Pulmonary artery endothelial cell (primary cell): ENCODE results near the gene METTL4. TPM values are rescaled to one million over a fixed set of nuclear protein-coding genes. Genes with fewer than 3 reads are reported as not detected.
A peak's percentile ranks its signal among the peaks of the same experiment; 100 is the strongest.
"Not testable (repeated sequence)": the region's sequence is repeated elsewhere in the genome, so short reads cannot be mapped to it uniquely, and the experiment has no call there.

Source experiments
- DNase-seq: peaks from one replicate; pipeline ENCODE4 v3.0.0-alpha.2; 2011; ENCODE audit warnings: low read depth, low spot score
- total RNA-seq: library from RNA; depleted of rRNA; stranded (reverse); fragments of >200 nt; gene quantifications from 2 replicates; pipeline ENCODE4 v1.2.3, GENCODE V29; 2014

METTL4 gene
- total RNA-seq, 1 donor from 2014 or later = 7.9 TPM

DNA sequence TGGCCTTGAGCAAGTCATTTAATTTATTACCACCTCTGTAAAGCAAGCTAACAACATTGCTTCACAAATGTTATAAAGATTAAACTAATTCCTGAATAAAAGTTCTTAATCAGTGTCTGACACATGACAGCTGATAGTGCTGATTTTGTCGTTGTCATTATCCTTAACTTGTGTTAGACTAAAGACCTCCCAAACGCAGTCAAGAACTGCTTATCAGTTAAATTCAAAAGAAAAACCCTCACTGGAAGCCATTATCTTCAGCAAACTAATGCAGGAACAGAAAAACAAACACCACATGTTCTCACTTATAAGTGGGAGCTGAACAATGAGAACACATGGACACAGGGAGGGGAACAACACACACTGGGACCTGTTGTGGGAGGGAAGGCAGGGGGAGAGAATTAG, 46.5 kb downstream of the METTL4 start:
- not testable (repeated sequence) for DNase-seq

DNA sequence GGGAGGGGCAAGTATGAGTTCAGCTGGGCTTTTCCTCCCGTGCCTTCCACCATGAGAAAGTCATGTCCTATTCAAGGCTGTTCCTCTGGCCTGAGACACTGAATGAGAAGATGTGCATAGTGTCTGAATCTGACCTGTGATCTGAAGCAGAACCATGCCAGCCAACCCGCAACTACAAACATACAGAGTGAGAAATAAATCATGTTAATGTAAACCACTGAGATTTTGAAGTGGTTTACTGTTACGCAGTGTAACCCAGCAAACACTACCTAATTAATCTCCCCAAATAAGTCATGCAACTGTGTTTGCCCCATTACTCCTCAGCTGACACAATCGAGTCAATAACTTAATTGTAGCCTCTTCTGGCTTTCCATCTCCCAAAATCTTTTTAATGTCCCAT, 49.2 kb downstream of the METTL4 start:
- no peak for DNase-seq

DNA sequence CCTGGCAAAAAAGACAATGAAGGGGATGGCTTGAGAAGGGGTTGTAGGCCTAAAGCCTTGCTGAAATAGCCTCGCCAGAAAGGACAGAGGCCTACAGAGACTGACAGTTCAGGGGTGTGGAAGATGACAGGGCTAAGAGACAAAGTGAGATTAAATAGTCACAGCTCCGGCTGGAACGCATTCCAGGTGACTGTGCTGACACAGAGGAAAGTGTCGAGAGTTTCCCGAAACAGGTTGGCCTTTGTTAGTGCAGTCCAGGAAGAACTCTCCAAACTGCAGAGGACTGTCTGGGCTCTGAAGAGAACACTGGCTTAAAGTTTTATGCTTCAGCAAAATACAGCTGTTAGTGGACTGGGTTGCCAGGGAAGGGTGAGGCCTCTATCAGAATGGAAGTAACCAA, 52.8 kb downstream of the METTL4 start:
- no peak for DNase-seq

GRCh38 chr18:2515908-2516625, 55.2 kb downstream of the METTL4 start:
- peak; percentile 95 for DNase-seq

DNA sequence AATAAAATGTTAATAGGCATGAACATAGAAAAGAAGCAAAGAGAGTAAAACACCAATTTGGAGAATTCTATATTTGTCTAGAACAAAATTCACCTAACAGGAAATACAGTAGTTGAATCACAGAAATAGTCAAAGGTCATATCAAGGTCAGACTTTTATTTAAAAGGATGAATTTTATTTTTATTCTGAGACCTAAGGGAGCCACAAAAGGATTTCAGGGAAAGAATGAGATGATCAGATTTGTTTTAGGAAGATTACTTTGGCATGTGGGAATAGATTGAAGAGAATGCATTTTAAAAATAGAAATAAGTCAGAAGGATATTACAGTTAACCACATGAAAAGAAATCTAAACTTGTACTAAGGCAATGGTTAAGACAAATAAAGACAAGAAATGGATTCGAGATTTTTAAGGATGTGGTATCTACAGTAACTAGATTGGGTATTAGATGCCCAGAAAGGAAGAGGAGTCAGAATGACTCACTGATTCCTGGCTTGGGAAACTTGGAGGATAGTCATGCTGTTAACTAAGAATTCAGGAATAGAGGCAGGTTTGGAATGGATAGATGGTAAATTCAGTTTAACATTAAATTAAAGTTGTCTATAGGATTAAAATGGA, 56.0 kb downstream of the METTL4 start:
- peak; percentile 74 for DNase-seq

DNA sequence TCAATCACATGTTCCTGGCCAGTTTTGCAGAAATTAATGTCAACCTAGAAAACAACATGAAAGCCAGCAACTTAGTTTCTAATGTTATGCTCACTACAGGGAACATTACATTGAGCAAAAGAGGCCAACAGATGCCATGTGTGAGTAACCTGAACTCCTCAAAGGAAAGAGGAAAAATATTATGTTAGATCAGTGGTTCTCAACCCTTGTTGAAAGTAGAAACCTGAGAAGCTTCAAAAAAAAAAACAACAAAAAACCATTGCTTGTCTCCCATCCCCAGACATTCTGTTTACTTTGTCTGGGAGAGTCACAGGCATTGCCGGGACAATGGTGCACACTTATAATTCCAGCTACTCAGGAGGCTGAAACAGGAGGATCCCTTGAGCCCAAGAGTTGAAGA, 57.7 kb downstream of the METTL4 start:
- no peak for DNase-seq

DNA sequence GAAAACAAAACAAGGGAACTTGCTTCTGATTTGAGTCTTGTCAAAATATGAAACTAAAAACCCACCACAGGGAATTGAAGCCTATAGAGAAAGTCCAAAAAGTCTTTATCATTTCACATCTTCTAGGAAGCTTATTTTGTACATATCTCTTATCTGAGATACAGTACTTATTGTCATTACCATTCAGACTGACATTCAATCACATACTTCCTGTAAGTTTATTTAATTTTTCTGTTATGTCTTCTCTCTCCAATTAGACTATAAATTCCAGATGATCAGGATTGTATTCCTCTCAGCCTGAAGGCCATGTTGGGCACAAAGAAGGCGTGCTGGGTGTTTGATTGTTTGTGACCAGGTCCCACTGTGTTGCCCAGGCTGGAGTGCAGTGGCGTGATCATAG, 59.2 kb downstream of the METTL4 start:
- no peak for DNase-seq

DNA sequence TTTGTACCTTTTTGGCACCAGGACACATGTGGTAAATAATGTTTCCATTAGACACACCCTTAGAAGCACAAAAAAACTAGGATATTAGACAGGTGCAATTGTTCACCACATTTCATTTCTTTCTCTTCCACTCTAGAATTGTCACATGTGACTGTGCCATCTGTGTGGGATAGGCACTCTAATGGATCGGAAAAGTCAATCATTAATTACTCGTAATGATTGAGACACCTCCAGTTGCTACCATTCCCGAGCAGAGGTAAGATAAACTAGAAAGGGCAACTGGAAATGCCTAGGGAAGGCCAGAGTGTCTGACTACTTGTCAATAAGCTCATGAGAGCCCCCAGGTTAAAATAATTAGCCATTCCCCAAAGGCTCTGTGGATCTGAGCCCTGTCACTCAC, 59.9 kb downstream of the METTL4 start:
- no peak for DNase-seq

DNA sequence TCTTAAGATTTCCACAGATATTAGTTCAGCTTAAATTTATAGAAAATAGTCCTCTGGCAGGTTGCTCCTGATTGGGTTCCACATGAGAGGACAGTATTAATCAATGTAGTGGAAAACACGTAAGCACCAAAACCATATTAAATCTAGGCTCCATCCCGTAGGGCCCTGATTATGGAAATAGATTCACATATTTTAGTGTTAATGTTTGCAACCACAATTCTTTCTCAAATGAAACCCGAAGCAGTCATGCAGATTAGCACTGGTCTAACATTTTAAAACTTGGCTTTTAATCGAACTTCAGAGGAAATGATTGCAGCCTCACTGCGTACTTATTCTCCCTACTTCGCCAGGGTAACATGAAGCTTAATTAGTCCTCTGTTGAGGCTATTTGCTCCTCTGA, 60.9 kb downstream of the METTL4 start:
- no peak for DNase-seq

DNA sequence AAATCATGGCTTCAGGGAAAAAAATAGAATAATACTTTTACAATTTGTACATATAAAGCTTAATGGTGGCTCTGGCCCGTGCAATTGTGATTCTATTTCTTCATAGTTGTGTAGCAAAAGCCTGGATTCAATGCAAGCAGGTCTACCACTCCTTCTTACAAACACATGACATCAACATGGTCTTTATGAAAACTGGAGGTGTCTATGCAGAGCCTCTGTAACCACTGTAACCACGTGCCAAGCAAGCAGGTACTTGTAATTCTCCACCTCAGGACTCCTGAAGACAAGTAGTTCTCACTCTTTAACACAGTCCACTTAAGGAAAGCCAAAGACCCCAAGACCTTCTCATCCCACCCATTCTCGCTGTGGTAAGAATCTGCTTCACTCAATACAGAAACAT, 62.6 kb downstream of the METTL4 start:
- no peak for DNase-seq

GRCh38 chr18:2508155-2508554, 63.1 kb downstream of the METTL4 start:
- DNase-seq = no peak

- DNase-seq = no peak
Measured at GRCh38 chr18:2504642-2505041, 66.7 kb downstream of the METTL4 start.

- no peak for DNase-seq
Measured at GRCh38 chr18:2502880-2503279, 68.4 kb downstream of the METTL4 start.

- no peak for DNase-seq
Measured at GRCh38 chr18:2502394-2502793, 68.9 kb downstream of the METTL4 start.

- DNase-seq = no peak
Measured at GRCh38 chr18:2497797-2498196, 73.5 kb downstream of the METTL4 start.

DNA sequence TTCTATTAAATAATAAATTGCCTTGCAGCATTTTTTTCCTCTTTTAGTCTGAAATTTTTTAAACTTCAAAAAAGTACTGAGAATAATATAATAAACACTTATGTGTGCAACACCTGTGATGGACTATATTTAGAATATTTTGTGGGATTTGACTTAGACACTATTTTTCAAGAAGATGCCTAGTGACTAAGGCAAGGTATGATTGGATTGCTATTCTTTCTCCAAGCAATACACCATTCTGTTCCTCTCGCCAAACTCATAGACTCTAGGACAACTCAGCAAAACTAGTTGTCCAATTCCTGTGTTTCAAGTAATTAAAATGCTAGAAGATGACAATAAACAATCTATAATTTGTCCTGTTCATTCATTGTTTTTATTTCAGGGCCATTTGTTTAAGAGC, 75.9 kb downstream of the METTL4 start:
- DNase-seq = no peak

GRCh38 chr18:2494921-2495320, 76.4 kb downstream of the METTL4 start:
- DNase-seq = no peak

Other genes starting within 250 kb of the METTL4 start
- 24.3 and 43.1 TPM in 2 replicates for gene NDC80, start 52 bp upstream of the METTL4 start, total RNA-seq
- 58.1 and 67.8 TPM in 2 replicates for gene SMCHD1, start 84.2 kb upstream of the METTL4 start, total RNA-seq